OCI-LY1 (cell line): ENCODE data around the gene POC1A.

ENCODE experiments used
- CTCF ChIP-seq: fragments of 200-600 bp; sonication (generic), shearing (Covaris generic); IDR thresholded peaks from 2 replicates; pipeline ENCODE4 v1.5.1; 2017; ENCODE audit warnings: mild to moderate bottlenecking, antibody characterized with exemption, low read length, moderate library complexity, mixed read lengths
- EZH2 ChIP-seq: fragments of 200-600 bp; sonication (generic), shearing (Covaris generic); IDR thresholded peaks from 2 replicates; pipeline ENCODE4 v1.8.0; 2017; ENCODE audit warnings: borderline replicate concordance, mixed run types, mild to moderate bottlenecking, antibody characterized with exemption, low read length, moderate library complexity, mixed read lengths

- no peak for TF ChIP-seq CTCF
- TF ChIP-seq EZH2: no peak
These were observed 63.2 kb downstream of the POC1A start for GRCh38 chr3:52090933-52091468.
